Measurements from ENCODE around the gene CCDC92B.
"Not testable (repeated sequence)": the region's sequence is repeated elsewhere in the genome, so short reads cannot be mapped to it uniquely, and the experiment has no call there.

CCDC92B gene

GRCh38 chr17:2784864-2785263 lies 35.4 kb upstream of the CCDC92B start:
- H3K4me3 ChIP-seq (ENCODE audit: low read depth, low read length) = no peak overlapping the region
- no peak for TF ChIP-seq CTCF (IDR thresholded peaks at IDR 0.05; ENCODE audit: insufficient read depth, low read depth, low read length, missing control alignments)
- DNase-seq (ENCODE audit: low read depth) = no peak

- H3K4me3 ChIP-seq (ENCODE audit: low read depth, low read length) = no peak overlapping the region
- DNase-seq (ENCODE audit: low read depth) = no peak
- no peak for TF ChIP-seq CTCF (IDR thresholded peaks at IDR 0.05; ENCODE audit: insufficient read depth, low read depth, low read length, missing control alignments)
Measured at GRCh38 chr17:2783310-2784030, 34.0 kb upstream of the CCDC92B start.

- H3K4me3 ChIP-seq (ENCODE audit: low read depth, low read length) = no peak overlapping the region
- DNase-seq (ENCODE audit: low read depth) = no peak
- no peak for TF ChIP-seq CTCF (IDR thresholded peaks at IDR 0.05; ENCODE audit: insufficient read depth, low read depth, low read length, missing control alignments)
Measured at GRCh38 chr17:2782055-2782454, 32.6 kb upstream of the CCDC92B start.

GRCh38 chr17:2781598-2781997 lies 32.1 kb upstream of the CCDC92B start:
- not testable (repeated sequence) for H3K4me3 ChIP-seq (ENCODE audit: low read depth, low read length); DNase-seq (ENCODE audit: low read depth)

- DNase-seq (ENCODE audit: low read depth) = no peak
- TF ChIP-seq CTCF (IDR thresholded peaks at IDR 0.05; ENCODE audit: insufficient read depth, low read depth, low read length, missing control alignments) = no peak
- H3K4me3 ChIP-seq (ENCODE audit: low read depth, low read length) = no peak overlapping the region
Measured at GRCh38 chr17:2780931-2781454, 31.5 kb upstream of the CCDC92B start.

GRCh38 chr17:2780256-2780655 lies 30.8 kb upstream of the CCDC92B start:
- H3K4me3 ChIP-seq (ENCODE audit: low read depth, low read length) = no peak overlapping the region
- no peak for TF ChIP-seq CTCF (IDR thresholded peaks at IDR 0.05; ENCODE audit: insufficient read depth, low read depth, low read length, missing control alignments)
- DNase-seq (ENCODE audit: low read depth) = no peak

- no peak for TF ChIP-seq CTCF (IDR thresholded peaks at IDR 0.05; ENCODE audit: insufficient read depth, low read depth, low read length, missing control alignments)
- DNase-seq (ENCODE audit: low read depth) = no peak
- no peak overlapping the region for H3K4me3 ChIP-seq (ENCODE audit: low read depth, low read length)
Measured at GRCh38 chr17:2779545-2779944, 30.1 kb upstream of the CCDC92B start.

Data from GM12865 (cell line).